H9 (cell line): ENCODE measurements around the gene GFM2. TPM values are rescaled to one million over a fixed set of nuclear protein-coding genes. Genes with fewer than 3 reads are reported as not detected.
"Not testable (repeated sequence)": the region's sequence is repeated elsewhere in the genome, so short reads cannot be mapped to it uniquely, and the experiment has no call there.

Source experiments
- DNase-seq: peaks from one replicate; pipeline ENCODE4 v3.0.0-alpha.2; 2017
- H2AFZ ChIP-seq: one replicate; pipeline ENCODE4 v1.6.1; 2013; ENCODE audit warnings: mild to moderate bottlenecking, low read length, control low read depth, moderate library complexity
- H2AK5ac ChIP-seq: 2 replicates; pipeline ENCODE4 v1.6.1; 2013; ENCODE audit warnings: low read length, control low read depth, mixed read lengths; ENCODE audit not compliant: insufficient read length
- H2BK120ac ChIP-seq: one replicate; pipeline ENCODE4 v1.6.1; 2013; ENCODE audit warnings: low read depth, mild to moderate bottlenecking, low read length, control low read depth, inconsistent platforms; ENCODE audit not compliant: poor library complexity, severe bottlenecking
- H2BK12ac ChIP-seq: 2 replicates; pipeline ENCODE4 v1.6.1; 2013; ENCODE audit warnings: low read length, control low read depth, mixed read lengths, low read depth; ENCODE audit not compliant: insufficient read length
- H2BK15ac ChIP-seq: 2 replicates; pipeline ENCODE4 v1.6.1; 2013; ENCODE audit warnings: low read depth, low read length, control low read depth
- H2BK20ac ChIP-seq: one replicate; pipeline ENCODE4 v1.6.1; 2013; ENCODE audit warnings: low read depth, mild to moderate bottlenecking, low read length, control low read depth, inconsistent platforms; ENCODE audit not compliant: poor library complexity, severe bottlenecking
- H2BK5ac ChIP-seq: 2 replicates; pipeline ENCODE4 v1.6.1; 2013; ENCODE audit warnings: low read length, control low read depth, mixed read lengths; ENCODE audit not compliant: insufficient read length
- H3K14ac ChIP-seq: 2 replicates; pipeline ENCODE4 v1.6.1; 2013; ENCODE audit warnings: low read length, control low read depth; ENCODE audit not compliant: insufficient read depth
- H3K18ac ChIP-seq: 2 replicates; pipeline ENCODE4 v1.6.1; 2013; ENCODE audit warnings: low read depth, mild to moderate bottlenecking, mixed read lengths, low read length, control low read depth; ENCODE audit not compliant: insufficient read length
- H3K23ac ChIP-seq: 2 replicates; pipeline ENCODE4 v1.6.1; 2013; ENCODE audit warnings: low read length, control low read depth, mixed read lengths, low read depth; ENCODE audit not compliant: insufficient read length
- H3K23me2 ChIP-seq: 2 replicates; pipeline ENCODE4 v1.6.1; 2013; ENCODE audit warnings: low read depth, mild to moderate bottlenecking, mixed read lengths, low read length, control low read depth; ENCODE audit not compliant: insufficient read length, poor library complexity, severe bottlenecking
- H3K27ac ChIP-seq: 2 replicates; pipeline ENCODE4 v1.5.1; 2013; ENCODE audit warnings: low read length, control low read depth, mixed read lengths, low read depth; ENCODE audit not compliant: insufficient read length
- H3K27me3 ChIP-seq: 2 replicates; pipeline ENCODE4 v1.6.1; 2013; ENCODE audit warnings: low read length, control low read depth, inconsistent platforms; ENCODE audit not compliant: insufficient read depth
- H3K4ac ChIP-seq: 2 replicates; pipeline ENCODE4 v1.6.1; 2013; ENCODE audit warnings: low read depth, mild to moderate bottlenecking, control low read depth, inconsistent platforms, low read length, moderate library complexity
- H3K4me1 ChIP-seq: 2 replicates; pipeline ENCODE4 v1.6.1; 2013; ENCODE audit warnings: low read length, control low read depth, inconsistent platforms; ENCODE audit not compliant: insufficient read depth
- H3K4me2 ChIP-seq: 2 replicates; pipeline ENCODE4 v1.6.1; 2013; ENCODE audit warnings: low read length, control low read depth, mixed read lengths; ENCODE audit not compliant: insufficient read length, insufficient read depth
- H3K56ac ChIP-seq: 2 replicates; pipeline ENCODE4 v1.6.1; 2013; ENCODE audit warnings: low read depth, mild to moderate bottlenecking, mixed read lengths, low read length, control low read depth; ENCODE audit not compliant: insufficient read length
- H3K79me1 ChIP-seq: 2 replicates; pipeline ENCODE4 v1.6.1; 2013; ENCODE audit warnings: low read depth, mild to moderate bottlenecking, moderate library complexity, low read length, control low read depth, inconsistent platforms; ENCODE audit not compliant: insufficient read depth, poor library complexity, severe bottlenecking
- H3K79me2 ChIP-seq: 2 replicates; pipeline ENCODE4 v1.6.1; 2013; ENCODE audit warnings: low read length, control low read depth, inconsistent platforms; ENCODE audit not compliant: insufficient read depth
- H3K9ac ChIP-seq: 2 replicates; pipeline ENCODE4 v1.6.1; 2013; ENCODE audit warnings: low read length, control low read depth, mixed read lengths; ENCODE audit not compliant: insufficient read length; ENCODE audit errors: extremely low read depth
- H3K9me3 ChIP-seq: one replicate; pipeline ENCODE4 v1.6.1; 2013; ENCODE audit warnings: low read depth, low read length, inconsistent platforms; ENCODE audit not compliant: control insufficient read depth
- H3T11ph ChIP-seq: one replicate; pipeline ENCODE4 v1.6.1; 2013; ENCODE audit warnings: mild to moderate bottlenecking, low read length, control low read depth, inconsistent platforms
- H4K20me1 ChIP-seq: one replicate; pipeline ENCODE4 v1.6.1; 2013; ENCODE audit not compliant: control insufficient read depth, insufficient read length, insufficient read depth
- H4K5ac ChIP-seq: 2 replicates; pipeline ENCODE4 v1.6.1; 2013; ENCODE audit warnings: low read depth, mild to moderate bottlenecking, mixed read lengths, low read length, control low read depth; ENCODE audit not compliant: insufficient read length
- H4K8ac ChIP-seq: replicated peaks from 2 replicates; pipeline ENCODE4 v1.6.1; 2013; ENCODE audit warnings: low read length, control low read depth, mixed read lengths, low read depth; ENCODE audit not compliant: insufficient read length
- H4K91ac ChIP-seq: 2 replicates; pipeline ENCODE4 v1.6.1; 2013; ENCODE audit warnings: low read depth, mild to moderate bottlenecking, moderate library complexity, mixed read lengths, low read length, control low read depth; ENCODE audit not compliant: insufficient read length
- H3K27ac Mint-ChIP-seq, 3 experiments: 2 replicates in 2 of 3; 3 replicates in 1 of 3; pipeline ENCODE4 v1.8.0; 2020 to 2021; ENCODE audit warnings: mixed read lengths in 3 of 3, mild to moderate bottlenecking in 1 of 3, moderate library complexity in 1 of 3
- H3K27me3 Mint-ChIP-seq: 2 replicates; pipeline ENCODE4 v1.8.0; 2021; ENCODE audit warnings: low read depth, mild to moderate bottlenecking, moderate library complexity, mixed read lengths
- H3K36me3 Mint-ChIP-seq, 3 experiments: 2 replicates in 2 of 3; 3 replicates in 1 of 3; pipeline ENCODE4 v1.8.0; 2020 to 2021; ENCODE audit warnings: low read depth in 3 of 3, mixed read lengths in 3 of 3; ENCODE audit not compliant: insufficient read depth in 1 of 3
- H3K4me1 Mint-ChIP-seq, 2 experiments: 2 replicates each; pipeline ENCODE4 v1.8.0; 2020; ENCODE audit warnings: mixed read lengths in 2 of 2
- H3K4me3 Mint-ChIP-seq, 2 experiments: 2 replicates in 1 of 2; 3 replicates in 1 of 2; pipeline ENCODE4 v1.8.0; 2020 to 2021; ENCODE audit warnings: mild to moderate bottlenecking in 2 of 2, mixed read lengths in 2 of 2, moderate library complexity in 1 of 2
- H3K9me3 Mint-ChIP-seq, 2 experiments: 2 replicates in 1 of 2; 3 replicates in 1 of 2; pipeline ENCODE4 v1.8.0; 2020; ENCODE audit warnings: mild to moderate bottlenecking in 2 of 2, mixed read lengths in 2 of 2, moderate library complexity in 1 of 2
- WGBS: extraction: QIAGEN DNeasy Blood & Tissue Kit; methylation state at CpG from one replicate; pipeline ENCODE4 v1.1.7; 2013; ENCODE audit warnings: missing lambda C conversion rate, low lambda C conversion rate, mixed read lengths; ENCODE audit not compliant: insufficient read length; ENCODE audit errors: extremely low coverage; 5-methylcytosine and 5-hydroxymethylcytosine counted together
- total RNA-seq: library from RNA; stranded (reverse); gene quantifications from 2 replicates; pipeline ENCODE4 v1.2.1, GENCODE V29; 2021
- TF ChIP-seq, protein P1 (sequence below): fragments of 200-600 bp; sonication (generic); conservative IDR thresholded peaks from 3 replicates; pipeline ENCODE4 v1.8.0; 2021; ENCODE audit warnings: antibody characterized with exemption, mild to moderate bottlenecking

Gene GFM2
- total RNA-seq, 1 experiment from 2014 or later = 30.0 TPM

DNA sequence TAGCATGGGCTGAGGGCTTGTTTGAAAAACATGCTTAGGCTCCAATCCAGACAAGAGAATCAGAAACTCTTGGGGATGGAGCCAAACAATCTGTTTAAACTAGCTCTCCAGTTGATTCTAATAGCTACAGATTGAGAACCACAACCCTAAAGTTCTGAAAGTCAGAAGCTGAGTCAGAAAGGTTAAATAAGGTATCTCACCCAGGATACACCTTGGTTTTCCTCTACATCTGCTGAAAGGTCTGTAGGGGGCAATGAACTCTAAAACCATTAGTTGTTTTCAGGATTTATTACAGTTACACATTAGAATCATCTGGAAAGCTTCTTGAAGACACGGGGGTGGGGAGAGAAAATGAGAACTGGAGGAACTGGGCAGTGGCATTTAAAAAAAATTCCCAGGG is 5.7 kb downstream of the GFM2 start:
- Histone ChIP-seq H2BK120ac (no peak overlapping the region), H3K9me3 (no peaks in the 10 kb centered on the region), H3K4ac (no peak overlapping the region), H3K14ac (no peak overlapping the region), H2BK20ac (no peak overlapping the region), H4K20me1 (no peaks in the 10 kb centered on the region), H4K91ac (no peak overlapping the region), H4K8ac (no peak overlapping the region), H3K18ac (no peak overlapping the region), H3K4me1 (no peaks in the 10 kb centered on the region), H2BK15ac (no peak overlapping the region), H3T11ph (no peak overlapping the region), H3K79me1 (peaks cover 9% of the 10 kb centered on the region), H2AFZ (no peak overlapping the region), H4K5ac (no peak overlapping the region), H3K27ac (no peak overlapping the region), H2AK5ac (no peak overlapping the region), H2BK5ac (no peak overlapping the region), H3K79me2 (peaks cover 5% of the 10 kb centered on the region; the same call in 1 of the 2 replicates), H3K27me3 (no peaks in the 10 kb centered on the region), H3K9ac (no peak overlapping the region), H3K23me2 (peaks cover 3% of the 10 kb centered on the region), H3K4me2 (no peak overlapping the region), H3K23ac (no peak overlapping the region), H3K56ac (no peak overlapping the region), H2BK12ac (no peak overlapping the region)
- peaks cover 18 to 47% (median 27%) of the 10 kb centered on the region in 3 experiments for H3K36me3 Mint-ChIP-seq
- no peak for DNase-seq
- peaks cover 6 to 8% of the 10 kb centered on the region in 2 experiments for H3K4me1 Mint-ChIP-seq
- no peak overlapping the region for H3K4me3 Mint-ChIP-seq
- no peaks in the 10 kb centered on the region for H3K9me3 Mint-ChIP-seq
- TF ChIP-seq, protein P1, sequence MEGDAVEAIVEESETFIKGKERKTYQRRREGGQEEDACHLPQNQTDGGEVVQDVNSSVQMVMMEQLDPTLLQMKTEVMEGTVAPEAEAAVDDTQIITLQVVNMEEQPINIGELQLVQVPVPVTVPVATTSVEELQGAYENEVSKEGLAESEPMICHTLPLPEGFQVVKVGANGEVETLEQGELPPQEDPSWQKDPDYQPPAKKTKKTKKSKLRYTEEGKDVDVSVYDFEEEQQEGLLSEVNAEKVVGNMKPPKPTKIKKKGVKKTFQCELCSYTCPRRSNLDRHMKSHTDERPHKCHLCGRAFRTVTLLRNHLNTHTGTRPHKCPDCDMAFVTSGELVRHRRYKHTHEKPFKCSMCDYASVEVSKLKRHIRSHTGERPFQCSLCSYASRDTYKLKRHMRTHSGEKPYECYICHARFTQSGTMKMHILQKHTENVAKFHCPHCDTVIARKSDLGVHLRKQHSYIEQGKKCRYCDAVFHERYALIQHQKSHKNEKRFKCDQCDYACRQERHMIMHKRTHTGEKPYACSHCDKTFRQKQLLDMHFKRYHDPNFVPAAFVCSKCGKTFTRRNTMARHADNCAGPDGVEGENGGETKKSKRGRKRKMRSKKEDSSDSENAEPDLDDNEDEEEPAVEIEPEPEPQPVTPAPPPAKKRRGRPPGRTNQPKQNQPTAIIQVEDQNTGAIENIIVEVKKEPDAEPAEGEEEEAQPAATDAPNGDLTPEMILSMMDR = no peak
- H3K27ac Mint-ChIP-seq = no peak overlapping the region
- no CpG with 5 or more reads among the region's 1 CpG for WGBS
- H3K27me3 Mint-ChIP-seq = no peaks in the 10 kb centered on the region

DNA sequence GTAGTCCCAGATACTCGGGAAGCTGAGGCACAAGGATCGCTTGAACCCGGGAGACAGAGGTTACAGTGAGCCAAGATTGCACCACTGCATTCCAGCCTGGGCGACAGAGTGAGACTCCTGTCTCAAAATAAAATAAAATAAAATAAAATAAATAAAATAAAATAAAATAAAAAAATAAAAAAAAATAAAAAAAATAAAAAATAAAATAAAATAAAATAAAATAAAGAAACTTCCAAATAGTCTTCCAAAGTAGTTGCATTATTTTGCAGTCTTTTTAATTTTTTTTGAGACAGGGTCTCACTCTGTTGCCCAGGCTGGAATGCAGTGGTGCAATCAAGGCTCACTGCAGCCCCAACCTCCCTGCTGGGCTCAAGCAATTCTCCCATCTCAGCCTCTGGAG is 18.2 kb downstream of the GFM2 start:
- not testable (repeated sequence) for H3K27me3 Mint-ChIP-seq, H3K27ac Mint-ChIP-seq, H2BK12ac ChIP-seq, H3K27me3 ChIP-seq, H3K4me3 Mint-ChIP-seq, H3K79me1 ChIP-seq, DNase-seq, H3K14ac ChIP-seq, H3K4ac ChIP-seq, H3K9me3 ChIP-seq, H3K4me2 ChIP-seq, H3K4me1 Mint-ChIP-seq, H2AFZ ChIP-seq, H2AK5ac ChIP-seq, H4K8ac ChIP-seq, H4K5ac ChIP-seq, H2BK20ac ChIP-seq, H3K79me2 ChIP-seq, H3K18ac ChIP-seq, H3T11ph ChIP-seq, H3K27ac ChIP-seq, H2BK120ac ChIP-seq, H2BK5ac ChIP-seq, H3K9me3 Mint-ChIP-seq, H3K4me1 ChIP-seq, H4K20me1 ChIP-seq, H3K56ac ChIP-seq, H3K23me2 ChIP-seq, H3K9ac ChIP-seq, H4K91ac ChIP-seq, H2BK15ac ChIP-seq, H3K23ac ChIP-seq
- no CpG with 5 or more reads among the region's 4 CpGs for WGBS
- peaks cover 4 to 55% (median 42%) of the 10 kb centered on the region in 3 experiments; a peak in 6 of 7 replicates for H3K36me3 Mint-ChIP-seq
